Cardiac fibroblast (primary cell): ENCODE measurements around the gene RUFY2.

Experiments used
- DNase-seq, 2 donors: peaks; one replicate each; pipeline versions ENCODE4 v3.0.0 to v3.0.0-alpha.2; 2010; ENCODE audit warnings: low read depth in 2 of 2
- H3K4me3 ChIP-seq, 2 donors: replicated peaks in 1 of 2; 1 replicate in 1 of 2; 2 replicates in 1 of 2; pipeline ENCODE4 v1.5.1; 2011; ENCODE audit warnings: low read depth in 2 of 2, low read length in 2 of 2, mild to moderate bottlenecking in 2 of 2, moderate library complexity in 1 of 2
- CTCF ChIP-seq: IDR thresholded peaks from one replicate; pipeline ENCODE4 v1.5.1; 2011; ENCODE audit warnings: low read depth, mild to moderate bottlenecking, low read length, inconsistent platforms

Gene RUFY2

GRCh38 chr10:68333440-68334431 lies 73.3 kb downstream of the RUFY2 start:
- H3K4me3 ChIP-seq: peak overlapping the region; percentile 90 to 95
- TF ChIP-seq CTCF: no peak
- DNase-seq: no peak

DNA sequence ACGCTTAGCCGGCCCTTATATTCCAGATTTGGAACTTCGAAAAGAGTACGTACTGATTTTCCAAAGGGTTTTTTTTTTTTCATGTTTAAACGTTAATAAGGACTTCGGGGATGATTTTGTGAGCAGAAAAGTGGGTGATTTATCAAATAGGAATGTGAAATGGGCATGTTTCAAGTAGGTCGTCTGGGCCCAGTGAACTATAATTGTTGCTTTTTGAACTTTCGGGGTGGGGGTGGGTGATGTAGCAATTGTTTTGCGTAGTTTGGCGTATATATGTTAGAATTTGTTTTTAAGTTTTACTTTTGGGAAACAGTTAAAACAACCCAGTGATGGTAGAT lies 74.0 kb downstream of the RUFY2 start:
- peak overlapping the region; percentile 90 to 95 for H3K4me3 ChIP-seq
- no peak for TF ChIP-seq CTCF
- peak in 1 of 2 donors; percentile 80 for DNase-seq

- peak within 1 kb of the TSS; percentile 90 to 95 for H3K4me3 ChIP-seq
- peak; percentile 51 for TF ChIP-seq CTCF
- DNase-seq: peak; percentile 87
These were observed 74.6 kb downstream of the RUFY2 start, which contains the start of gene PBLD for GRCh38 chr10:68332259-68333057. Gene PBLD (minus strand): TSS chr10:68332928. CDS start chr10:68306844, 26,084 bp downstream.

GRCh38 chr10:68331455-68332258 lies 75.4 kb downstream of the RUFY2 start, which contains the start of gene HNRNPH3:
Gene HNRNPH3 (plus strand): TSS chr10:68332064. CDS start chr10:68337222, 5,158 bp downstream.
- H3K4me3 ChIP-seq: peak within 1 kb of the TSS; percentile 90 to 95
- DNase-seq: peak; percentile 98 to 99
- no peak for TF ChIP-seq CTCF

GRCh38 chr10:68330852-68331454 lies 76.1 kb downstream of the RUFY2 start:
- H3K4me3 ChIP-seq: peak overlapping the region; percentile 90 to 95
- peak; percentile 49 to 55 for DNase-seq
- TF ChIP-seq CTCF: no peak

GRCh38 chr10:68329506-68329861 lies 77.6 kb downstream of the RUFY2 start:
- no peak overlapping the region for H3K4me3 ChIP-seq
- DNase-seq: no peak
- no peak for TF ChIP-seq CTCF
